Astrocyte of the cerebellum (primary cell): Measurements from ENCODE around the gene COA1.

Experiments used
- DNase-seq: peaks from one replicate; pipeline ENCODE4 v3.0.0-alpha.2; 2011; ENCODE audit warnings: low read depth
- H3K4me3 ChIP-seq: 2 replicates; pipeline ENCODE4 v1.5.1; 2011; ENCODE audit warnings: mild to moderate bottlenecking, low read depth, low read length, moderate library complexity
- CTCF ChIP-seq: IDR thresholded peaks from 2 replicates; pipeline ENCODE4 v1.5.1; 2012; ENCODE audit warnings: low read length, low read depth, moderate library complexity, mild to moderate bottlenecking; ENCODE audit errors: missing control alignments
- in situ Hi-C: cut with HindIII; loops from 2 replicates; pipeline ENCODE4 v1.10.0; 2017; ENCODE audit warnings: low sequenced_read_pairs

COA1 gene

GRCh38 chr7:43625980-43626379 lies 103.3 kb downstream of the COA1 start:
- in situ Hi-C loops = no loop called here
- TF ChIP-seq CTCF = no peak
- H3K4me3 ChIP-seq = no peak overlapping the region
- no peak for DNase-seq

DNA sequence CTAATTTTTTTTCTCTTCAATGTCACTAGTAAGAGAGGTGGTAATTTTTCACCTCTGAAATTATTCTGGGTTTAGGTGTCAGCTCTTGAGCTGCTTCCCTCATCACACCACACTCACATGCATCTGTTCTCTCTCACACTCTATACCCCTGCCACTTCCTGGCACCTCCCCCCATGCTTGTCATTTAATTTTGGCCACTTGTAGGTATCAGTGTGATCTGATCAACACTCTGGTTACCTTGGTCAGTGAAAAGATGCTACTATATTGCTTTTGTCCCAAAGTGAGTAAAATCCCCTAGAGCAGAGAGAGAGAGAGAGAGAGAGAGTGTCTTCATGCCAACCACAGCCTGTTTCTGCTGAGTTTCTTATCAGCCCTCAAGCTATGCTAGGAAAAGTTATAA lies 103.9 kb downstream of the COA1 start:
- DNase-seq = no peak
- TF ChIP-seq CTCF = no peak
- in situ Hi-C loops = no loop called here
- no peak overlapping the region for H3K4me3 ChIP-seq

GRCh38 chr7:43624156-43624555 lies 105.2 kb downstream of the COA1 start:
- H3K4me3 ChIP-seq = no peak overlapping the region
- no peak for DNase-seq
- no peak for TF ChIP-seq CTCF
- in situ Hi-C loops = no loop called here

- DNase-seq = no peak
- in situ Hi-C loops = no loop called here
- H3K4me3 ChIP-seq = no peak overlapping the region
- TF ChIP-seq CTCF = no peak
Measured at GRCh38 chr7:43621729-43622448, 107.4 kb downstream of the COA1 start.

DNA sequence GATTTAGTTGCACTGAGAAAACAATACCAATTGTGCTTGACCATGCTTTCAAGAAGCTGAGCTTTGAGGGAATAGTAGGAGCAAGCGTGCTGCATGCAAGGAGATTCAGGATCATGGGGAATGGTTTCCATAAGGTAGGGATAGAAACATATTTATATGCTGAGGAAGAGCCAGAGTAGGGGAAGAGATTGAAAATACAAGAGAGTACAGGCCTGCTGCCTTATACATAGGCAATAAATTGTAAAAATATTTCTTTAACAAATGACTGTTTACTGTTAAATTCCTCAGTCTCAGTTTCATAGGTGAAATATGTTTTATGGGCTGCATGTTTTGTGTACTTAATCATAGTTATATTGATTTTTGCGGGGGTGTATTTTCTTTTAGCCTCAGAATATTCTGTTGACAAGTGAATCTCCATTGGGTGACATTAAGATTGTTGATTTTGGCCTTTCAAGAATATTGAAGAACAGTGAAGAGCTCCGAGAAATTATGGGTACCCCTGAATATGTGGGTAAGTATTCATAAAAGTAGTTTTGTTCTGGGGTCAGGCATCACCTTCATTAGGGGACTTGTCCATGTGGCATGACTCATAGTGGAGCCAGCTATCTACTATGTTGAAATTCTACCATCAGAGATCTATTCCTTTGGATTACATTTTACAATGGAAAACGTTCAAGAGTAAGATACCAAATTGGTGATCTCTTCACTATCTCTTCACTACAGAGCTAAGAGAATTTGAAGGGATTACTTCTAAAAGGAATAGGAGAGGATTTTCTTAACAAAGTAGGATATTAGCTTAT lies 109.9 kb downstream of the COA1 start:
- TF ChIP-seq CTCF = no peak
- in situ Hi-C loops = no loop called here
- no peak for DNase-seq
- no peak overlapping the region for H3K4me3 ChIP-seq

- DNase-seq = no peak
- in situ Hi-C loops = no loop called here
- no peak for TF ChIP-seq CTCF
- no peak overlapping the region for H3K4me3 ChIP-seq
Measured at GRCh38 chr7:43618073-43618472, 111.2 kb downstream of the COA1 start.
